Trophoblast cell (in vitro differentiated cells and primary cell): Measurements from ENCODE around the gene ETHE1.
A peak's percentile ranks its signal among the peaks of the same experiment; 100 is the strongest.

Experiments
- DNase-seq, 2 donors: peaks; one replicate each; pipeline ENCODE4 v3.0.0-alpha.2; 2016
- H2AFZ ChIP-seq: 2 replicates; pipeline ENCODE4 v1.6.1; 2013; ENCODE audit warnings: low read length, moderate library complexity, mild to moderate bottlenecking; ENCODE audit not compliant: insufficient read depth, poor library complexity
- H2AK5ac ChIP-seq: 2 replicates; pipeline ENCODE4 v1.6.1; 2013; ENCODE audit warnings: mild to moderate bottlenecking, low read length
- H2BK120ac ChIP-seq: 2 replicates; pipeline ENCODE4 v1.6.1; 2013; ENCODE audit warnings: low read length, mild to moderate bottlenecking, moderate library complexity; ENCODE audit not compliant: insufficient read depth, poor library complexity
- H2BK12ac ChIP-seq: 2 replicates; pipeline ENCODE4 v1.6.1; 2013; ENCODE audit warnings: mild to moderate bottlenecking, low read length, moderate library complexity
- H2BK5ac ChIP-seq: 2 replicates; pipeline ENCODE4 v1.6.1; 2013; ENCODE audit warnings: low read length, low read depth, moderate library complexity, mild to moderate bottlenecking; ENCODE audit not compliant: poor library complexity
- H3K14ac ChIP-seq: 2 replicates; pipeline ENCODE4 v1.6.1; 2013; ENCODE audit warnings: mild to moderate bottlenecking, low read length
- H3K18ac ChIP-seq: 2 replicates; pipeline ENCODE4 v1.6.1; 2013; ENCODE audit warnings: mild to moderate bottlenecking, low read length
- H3K23ac ChIP-seq: 2 replicates; pipeline ENCODE4 v1.6.1; 2013; ENCODE audit warnings: low read length
- H3K27ac ChIP-seq: 2 replicates; pipeline ENCODE4 v1.5.1; 2013; ENCODE audit warnings: low read depth, mild to moderate bottlenecking, inconsistent platforms, low read length, moderate library complexity
- H3K27me3 ChIP-seq: 2 replicates; pipeline ENCODE4 v1.6.1; 2013; ENCODE audit warnings: inconsistent platforms, mild to moderate bottlenecking, low read length, moderate library complexity; ENCODE audit not compliant: insufficient read depth
- H3K36me3 ChIP-seq, 2 experiments: 1 replicate in 1 of 2; 2 replicates in 1 of 2; pipeline ENCODE4 v1.6.1; 2013; ENCODE audit warnings: low read length in 2 of 2, mild to moderate bottlenecking in 2 of 2, moderate library complexity in 1 of 2; ENCODE audit not compliant: insufficient read depth in 2 of 2, control insufficient read depth in 1 of 2
- H3K4ac ChIP-seq: 2 replicates; pipeline ENCODE4 v1.6.1; 2013; ENCODE audit warnings: low read depth, mild to moderate bottlenecking, low read length, moderate library complexity
- H3K4me1 ChIP-seq, 2 experiments: 1 replicate in 1 of 2; 2 replicates in 1 of 2; pipeline ENCODE4 v1.6.1; 2013; ENCODE audit warnings: low read length in 2 of 2, mild to moderate bottlenecking in 2 of 2, moderate library complexity in 1 of 2; ENCODE audit not compliant: insufficient read depth in 2 of 2, control insufficient read depth in 1 of 2
- H3K4me2 ChIP-seq: 2 replicates; pipeline ENCODE4 v1.6.1; 2013; ENCODE audit warnings: inconsistent platforms, mild to moderate bottlenecking, low read length, moderate library complexity
- H3K4me3 ChIP-seq: 2 replicates; pipeline ENCODE4 v1.5.1; 2013; ENCODE audit warnings: mild to moderate bottlenecking, low read depth, low read length, inconsistent platforms
- H3K79me1 ChIP-seq: one replicate; pipeline ENCODE4 v1.6.1; 2013; ENCODE audit warnings: low read length
- H3K79me2 ChIP-seq: 2 replicates; pipeline ENCODE4 v1.6.1; 2013; ENCODE audit warnings: low read length, mild to moderate bottlenecking; ENCODE audit not compliant: control insufficient read depth, insufficient read depth, poor library complexity
- H3K9ac ChIP-seq: 2 replicates; pipeline ENCODE4 v1.6.1; 2013; ENCODE audit warnings: mild to moderate bottlenecking, low read length
- H3K9me3 ChIP-seq: 2 replicates; pipeline ENCODE4 v1.6.1; 2013; ENCODE audit warnings: low read depth, mild to moderate bottlenecking, control low read depth, inconsistent platforms, low read length; ENCODE audit not compliant: insufficient read depth
- H4K12ac ChIP-seq: 2 replicates; pipeline ENCODE4 v1.6.1; 2013; ENCODE audit warnings: low read depth, mild to moderate bottlenecking, low read length, moderate library complexity
- H4K8ac ChIP-seq: 2 replicates; pipeline ENCODE4 v1.6.1; 2013; ENCODE audit warnings: low read depth, mild to moderate bottlenecking, low read length, moderate library complexity
- H4K91ac ChIP-seq: one replicate; pipeline ENCODE4 v1.6.1; 2013; ENCODE audit warnings: low read depth, mild to moderate bottlenecking, low read length, moderate library complexity
- WGBS: extraction: QIAGEN DNeasy Blood & Tissue Kit; methylation state at CpG from one replicate; pipeline ENCODE4 v1.1.7; 2013; ENCODE audit warnings: missing lambda C conversion rate; ENCODE audit not compliant: insufficient read length, insufficient coverage; ENCODE audit errors: extremely low coverage; 5-methylcytosine and 5-hydroxymethylcytosine counted together

Gene ETHE1

GRCh38 chr19:43507880-43508279, 19.1 kb downstream of the ETHE1 start:
- Histone ChIP-seq H2BK5ac (no peak overlapping the region), H2AK5ac (no peak overlapping the region), H3K36me3 (peaks cover 11 to 12% of the 10 kb centered on the region in 2 experiments), H3K18ac (no peak overlapping the region), H2BK120ac (no peak overlapping the region), H3K4ac (no peak overlapping the region), H3K14ac (no peak overlapping the region), H4K8ac (no peak overlapping the region), H3K4me1 (peaks cover 4 to 5% of the 10 kb centered on the region in 2 experiments), H3K9ac (no peak overlapping the region), H2AFZ (no peak overlapping the region), H3K27me3 (no peaks in the 10 kb centered on the region), H2BK12ac (no peak overlapping the region), H3K4me2 (no peak overlapping the region), H3K4me3 (no peak overlapping the region), H4K12ac (no peak overlapping the region), H3K27ac (no peak overlapping the region), H3K79me2 (peaks cover 2% of the 10 kb centered on the region), H3K79me1 (peaks cover 12% of the 10 kb centered on the region), H3K9me3 (no peaks in the 10 kb centered on the region), H3K23ac (no peak overlapping the region), H4K91ac (no peak overlapping the region)
- WGBS: no CpG with 5 or more reads among the region's 2 CpGs
- no peak for DNase-seq

DNA sequence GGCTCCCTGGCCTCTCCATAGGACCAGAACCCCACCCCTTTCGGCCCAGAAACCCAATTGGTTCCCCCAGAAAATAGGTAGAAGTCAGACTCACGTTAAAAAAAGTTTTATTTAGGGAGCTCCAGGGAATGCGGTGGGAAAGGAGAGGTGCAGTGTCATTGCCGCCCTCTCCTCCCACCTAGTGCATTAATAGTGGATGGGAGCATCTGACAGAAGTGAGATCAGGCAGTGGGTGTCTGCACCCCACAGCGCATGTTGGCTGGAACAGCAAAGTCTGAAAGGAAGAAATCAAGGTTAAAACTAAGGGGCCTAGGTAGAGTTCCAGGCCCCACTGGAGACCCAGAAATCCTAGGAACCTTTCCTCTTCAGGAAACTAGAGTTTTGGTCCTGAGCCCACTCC, 20.4 kb downstream of the ETHE1 start:
- no peak overlapping the region for H4K91ac ChIP-seq
- H3K9me3 ChIP-seq: no peaks in the 10 kb centered on the region
- no peak for DNase-seq
- H3K4ac ChIP-seq: no peak overlapping the region
- H4K12ac ChIP-seq: no peak overlapping the region
- H3K4me2 ChIP-seq: no peak overlapping the region
- no peak overlapping the region for H3K14ac ChIP-seq
- peaks cover 12% of the 10 kb centered on the region for H3K79me1 ChIP-seq
- H2AFZ ChIP-seq: no peak overlapping the region
- no peak overlapping the region for H3K18ac ChIP-seq
- peaks cover 11 to 14% of the 10 kb centered on the region in 2 experiments for H3K36me3 ChIP-seq
- no peak overlapping the region for H2BK5ac ChIP-seq
- peaks cover 3% of the 10 kb centered on the region for H3K79me2 ChIP-seq
- no peaks in the 10 kb centered on the region for H3K27me3 ChIP-seq
- no peak overlapping the region for H3K9ac ChIP-seq
- H2BK12ac ChIP-seq: no peak overlapping the region
- H4K8ac ChIP-seq: no peak overlapping the region
- H3K4me3 ChIP-seq: no peak overlapping the region
- H3K23ac ChIP-seq: no peak overlapping the region
- H2AK5ac ChIP-seq: no peak overlapping the region
- no peak overlapping the region for H2BK120ac ChIP-seq
- H3K4me1 ChIP-seq: peaks cover 9% of the 10 kb centered on the region in 2 experiments
- H3K27ac ChIP-seq: no peak overlapping the region
- WGBS: no CpG with 5 or more reads among the region's 5 CpGs

GRCh38 chr19:43505941-43506340, 21.1 kb downstream of the ETHE1 start:
- no peak overlapping the region for H2BK12ac ChIP-seq
- H3K27ac ChIP-seq: no peak overlapping the region
- no CpG with 5 or more reads among the region's 5 CpGs for WGBS
- H2AFZ ChIP-seq: no peak overlapping the region
- H3K18ac ChIP-seq: no peak overlapping the region
- H4K91ac ChIP-seq: no peak overlapping the region
- no peak overlapping the region for H2AK5ac ChIP-seq
- H3K4ac ChIP-seq: no peak overlapping the region
- no peak overlapping the region for H3K4me2 ChIP-seq
- no peak overlapping the region for H3K23ac ChIP-seq
- no peak overlapping the region for H4K8ac ChIP-seq
- H3K9ac ChIP-seq: no peak overlapping the region
- no peaks in the 10 kb centered on the region for H3K27me3 ChIP-seq
- no peak overlapping the region for H4K12ac ChIP-seq
- H3K4me1 ChIP-seq: peaks cover 10% of the 10 kb centered on the region in 2 experiments
- H3K9me3 ChIP-seq: no peaks in the 10 kb centered on the region
- H3K14ac ChIP-seq: no peak overlapping the region
- no peak for DNase-seq
- H2BK5ac ChIP-seq: no peak overlapping the region
- H3K4me3 ChIP-seq: no peak overlapping the region
- H3K79me1 ChIP-seq: peaks cover 12% of the 10 kb centered on the region
- H2BK120ac ChIP-seq: no peak overlapping the region
- H3K79me2 ChIP-seq: peaks cover 5% of the 10 kb centered on the region
- H3K36me3 ChIP-seq: peaks cover 10 to 11% of the 10 kb centered on the region in 2 experiments

DNA sequence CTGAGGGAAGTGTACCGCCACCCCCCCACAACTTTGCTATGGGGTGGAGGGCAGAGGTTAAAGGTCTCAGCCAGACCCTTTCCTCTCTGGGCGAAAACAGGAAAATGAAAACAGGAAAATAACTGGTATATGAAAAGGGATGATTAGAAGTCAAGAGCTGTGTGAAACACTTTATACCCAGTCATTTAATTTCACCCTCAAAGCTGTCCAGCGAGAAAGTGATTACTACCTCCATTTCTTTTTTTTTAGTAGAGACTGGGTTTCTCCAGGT, 21.9 kb downstream of the ETHE1 start:
- Histone ChIP-seq H3K18ac (no peak overlapping the region), H3K23ac (no peak overlapping the region), H3K79me1 (peaks cover 12% of the 10 kb centered on the region), H3K9ac (no peak overlapping the region), H3K4ac (no peak overlapping the region), H3K4me3 (no peak overlapping the region), H3K36me3 (peaks cover 7 to 11% of the 10 kb centered on the region in 2 experiments), H3K27me3 (no peaks in the 10 kb centered on the region), H2AK5ac (peak overlapping the region; percentile 18), H2AFZ (peak overlapping the region; percentile 61), H2BK120ac (peak overlapping the region; percentile 72), H4K91ac (peak overlapping the region; percentile 76), H3K9me3 (no peaks in the 10 kb centered on the region), H4K12ac (peak overlapping the region; percentile 12), H3K4me2 (peak overlapping the region; percentile 96), H3K79me2 (peaks cover 5% of the 10 kb centered on the region), H3K27ac (no peak overlapping the region), H2BK12ac (peak overlapping the region; percentile 8), H3K14ac (no peak overlapping the region), H3K4me1 (peaks cover 10% of the 10 kb centered on the region in 2 experiments), H4K8ac (peak overlapping the region; percentile 83), H2BK5ac (no peak overlapping the region)
- DNase-seq: no peak
- no CpG with 5 or more reads among the region's 3 CpGs for WGBS
